HG03064 (cell line): Measurements from ENCODE around the gene LBX2.

Source experiments
- ATAC-seq: cut with Tn5 transposase; IDR thresholded peaks from one replicate; pipeline ENCODE4 v1.9.1; 2021; ENCODE audit warnings: low read depth; ENCODE audit not compliant: unreplicated experiment

LBX2 gene

GRCh38 chr2:74499267-74499939 lies at the start of gene LBX2:
Gene LBX2, minus strand, starts transcription at chr2:74499603. Its CDS starts 66 bp downstream, at chr2:74499537.
- ATAC-seq, result no peak

DNA sequence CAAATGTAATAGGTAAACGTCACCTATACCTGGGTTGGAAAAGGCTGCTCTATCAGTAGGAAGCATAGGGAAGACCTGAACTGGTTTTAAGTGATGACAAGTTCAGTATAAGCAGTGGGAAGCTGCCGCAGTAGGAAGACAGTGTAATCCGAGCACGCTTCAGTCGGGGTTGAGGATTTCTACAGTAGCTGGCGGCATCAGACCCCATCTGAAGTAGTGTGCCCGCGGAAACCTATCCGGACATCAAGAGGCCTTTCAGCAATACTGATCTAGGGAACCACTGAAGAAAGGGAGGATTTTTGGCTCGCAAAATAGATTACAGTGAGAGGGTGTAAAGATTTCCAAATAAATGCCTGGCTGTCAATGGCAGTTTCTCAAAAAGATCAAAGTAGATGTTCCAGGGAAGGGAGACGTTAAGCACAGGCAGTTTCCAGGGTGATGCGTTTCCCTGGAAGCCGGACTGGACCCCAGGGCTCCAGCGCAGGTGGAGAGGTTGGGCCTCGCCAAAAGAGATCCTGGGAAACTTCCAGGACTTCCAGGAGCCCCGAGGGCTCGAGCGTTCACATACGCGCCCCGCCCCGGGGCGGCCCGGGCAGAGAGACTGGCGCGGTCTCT lies 49.0 kb upstream of the LBX2 start:
- ATAC-seq, result no peak

GRCh38 chr2:74546004-74546403 lies 46.6 kb upstream of the LBX2 start:
- no peak for ATAC-seq

DNA sequence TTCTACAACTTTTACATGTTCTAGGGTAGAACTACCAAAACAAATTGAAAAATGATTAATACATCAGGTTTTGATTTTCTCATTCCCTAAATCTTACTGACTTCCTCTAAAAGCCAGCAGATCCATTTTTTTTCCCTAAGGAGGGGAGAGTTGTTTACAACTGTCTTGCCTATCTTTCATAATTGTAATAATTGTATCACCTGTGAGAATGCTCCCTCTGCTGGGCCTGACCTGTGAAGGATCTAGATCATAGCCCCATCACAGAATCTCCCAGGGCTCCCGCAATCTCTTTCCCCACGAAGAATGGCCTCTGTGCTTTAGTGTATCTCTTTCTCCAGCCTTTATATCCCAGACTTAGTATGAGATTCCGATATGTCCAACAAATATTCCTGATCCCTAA lies 45.2 kb upstream of the LBX2 start:
- ATAC-seq, result no peak

GRCh38 chr2:74542978-74543377 lies 43.6 kb upstream of the LBX2 start:
- ATAC-seq, result no peak

GRCh38 chr2:74540291-74540690 lies 40.9 kb upstream of the LBX2 start:
- no peak for ATAC-seq

GRCh38 chr2:74538881-74539339 lies 39.5 kb upstream of the LBX2 start:
- no peak for ATAC-seq

DNA sequence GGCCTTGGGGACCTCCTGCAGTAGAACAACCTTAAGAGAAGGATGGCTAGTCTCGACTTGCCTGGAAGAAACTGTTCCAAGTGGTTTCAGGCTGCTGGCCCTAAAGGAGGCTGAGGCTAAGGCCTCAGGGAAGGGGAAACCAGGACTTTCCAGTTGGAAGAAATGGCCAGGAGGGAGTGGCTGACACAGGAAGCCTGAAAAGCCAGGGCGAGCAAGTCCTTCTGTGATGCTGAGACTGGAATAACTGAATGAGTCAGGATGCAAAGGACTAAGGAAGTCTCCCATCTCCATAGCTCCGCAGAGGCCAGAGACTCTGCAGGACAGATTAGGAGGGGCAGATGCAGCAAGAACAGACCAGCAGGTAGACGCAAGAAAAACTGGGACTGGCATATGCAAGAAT lies 37.7 kb upstream of the LBX2 start:
- ATAC-seq, result no peak

DNA sequence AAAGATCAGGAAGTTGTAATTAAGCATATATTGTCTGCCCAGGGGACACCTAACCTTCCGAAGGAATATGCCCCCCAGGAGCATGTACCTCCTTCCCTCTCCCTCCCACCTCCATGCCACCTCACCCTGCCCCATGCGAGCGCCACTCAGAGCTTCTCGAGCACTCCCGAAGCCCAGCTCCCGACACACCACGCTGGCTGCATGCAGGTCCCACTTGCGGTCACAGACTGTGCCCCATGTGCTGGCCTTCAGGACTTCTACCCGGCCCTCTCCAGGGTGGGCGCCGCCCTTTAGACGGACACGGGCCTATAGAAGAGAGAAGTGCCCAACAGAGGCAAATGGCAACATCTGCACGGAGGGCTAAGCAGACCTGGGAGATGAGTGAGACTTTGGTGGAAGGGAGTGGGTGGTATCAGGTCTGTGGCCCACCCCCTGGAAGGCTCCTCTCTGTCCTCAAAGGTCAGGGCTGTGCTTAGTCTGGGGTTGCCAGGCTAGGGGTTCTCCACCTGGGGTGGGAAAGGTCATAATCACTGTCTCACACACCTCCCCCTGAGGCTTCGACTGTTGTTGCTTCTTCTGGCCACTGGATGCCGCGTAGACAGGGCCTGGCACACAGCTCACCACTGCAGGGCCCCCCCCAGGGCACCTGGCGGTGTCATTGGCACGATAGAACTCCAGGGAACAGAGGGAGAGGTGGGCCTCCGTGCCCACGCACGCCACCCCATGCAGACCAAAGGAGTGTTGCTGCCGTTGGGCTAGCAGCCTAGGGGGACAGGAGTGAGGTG lies 37.0 kb upstream of the LBX2 start:
- ATAC-seq, result no peak

GRCh38 chr2:74535440-74535965 lies 36.1 kb upstream of the LBX2 start:
- ATAC-seq, result no peak

- no peak for ATAC-seq
Measured at GRCh38 chr2:74534411-74534810, 35.0 kb upstream of the LBX2 start.

- ATAC-seq, result no peak
Measured at GRCh38 chr2:74533464-74533863, 34.1 kb upstream of the LBX2 start.

GRCh38 chr2:74532222-74532621 lies 32.8 kb upstream of the LBX2 start:
- ATAC-seq, result no peak

DNA sequence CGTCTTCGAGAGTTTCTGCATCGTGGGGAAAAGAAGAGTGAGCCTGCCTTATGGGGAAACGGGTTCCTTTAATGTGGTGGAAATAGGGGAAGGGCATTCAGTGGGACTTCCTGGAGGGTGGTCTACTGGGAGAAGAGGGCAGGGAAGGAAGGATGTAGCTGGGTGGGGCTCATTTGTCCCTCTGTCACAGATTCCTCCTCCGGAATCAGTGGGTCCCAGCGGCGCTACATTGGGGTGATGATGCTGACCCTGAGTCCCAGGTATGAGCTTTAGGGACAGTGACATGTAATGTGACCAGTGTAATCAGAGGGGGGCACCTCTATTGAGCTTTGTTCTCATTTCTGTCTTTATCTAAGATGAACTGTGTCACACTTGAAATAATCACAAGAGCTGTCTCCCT lies 32.3 kb upstream of the LBX2 start:
- no peak for ATAC-seq

- no peak for ATAC-seq
Measured at GRCh38 chr2:74530239-74531187, 31.1 kb upstream of the LBX2 start.

GRCh38 chr2:74529357-74530238 lies 30.2 kb upstream of the LBX2 start, which contains the start of the genes AUP1 and HTRA2:
Gene AUP1, minus strand, starts transcription at chr2:74529706. Its CDS starts 77 bp downstream, at chr2:74529629.
Gene HTRA2, plus strand, starts transcription at chr2:74529933. Its CDS starts 74 bp downstream, at chr2:74530007.
- peak; percentile 76 for ATAC-seq

DNA sequence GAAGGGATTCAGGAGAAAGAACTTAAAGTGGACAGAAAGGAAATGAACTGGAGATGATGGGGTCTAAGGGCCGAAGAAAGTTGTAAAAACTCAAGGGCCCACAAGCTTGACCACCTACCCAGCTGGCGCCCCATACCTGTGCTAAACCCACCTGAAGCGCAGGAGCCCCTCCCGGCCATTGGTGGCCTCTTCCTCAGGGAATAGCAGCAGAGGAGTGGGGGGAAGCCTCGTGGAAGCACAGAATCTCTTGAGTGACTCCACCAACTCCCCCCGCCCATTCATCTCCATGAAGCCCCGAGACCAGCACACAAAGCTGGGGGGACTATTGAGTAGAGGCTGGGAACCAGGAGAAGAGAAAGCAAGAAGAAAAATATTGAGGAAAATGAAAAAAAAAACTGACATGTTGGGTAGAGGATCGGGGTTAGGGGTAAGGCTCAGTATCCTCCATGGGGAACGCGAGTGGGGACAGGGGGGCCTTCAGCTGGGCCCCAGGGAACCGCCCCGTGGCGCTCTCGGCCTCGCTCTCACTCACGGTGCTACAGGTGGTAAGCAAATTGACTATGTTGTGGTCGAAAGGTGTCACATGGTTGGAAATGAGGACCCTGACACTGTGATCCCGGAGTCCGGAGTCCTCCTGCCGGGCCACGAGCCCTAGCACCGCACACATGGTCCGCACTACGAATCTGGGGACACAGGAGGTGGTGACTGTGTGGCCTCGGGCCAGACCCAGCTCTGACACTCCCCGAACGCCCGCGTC lies 29.4 kb upstream of the LBX2 start:
- ATAC-seq, result peak; percentile 7

- no peak for ATAC-seq
Measured at GRCh38 chr2:74527741-74528140, 28.3 kb upstream of the LBX2 start.
